H1 (cell line): ENCODE data around the gene SMYD3. TPM values are rescaled to one million over a fixed set of nuclear protein-coding genes. Genes with fewer than 3 reads are reported as not detected.

Experiments
- CTCF ChIA-PET: fragments of 300-600 bp; sonication (Branson Sonifier 250); formaldehyde crosslinking; loops from one replicate; lab custom pipeline; 2021; ENCODE audit not compliant: partially characterized antibody; lab: Charles Lee
- POLR2A ChIA-PET: fragments of 300-600 bp; sonication (Branson Sonifier 250); formaldehyde crosslinking; loops from one replicate; lab custom pipeline; 2021; ENCODE audit warnings: inconsistent platforms; ENCODE audit not compliant: partially characterized antibody; lab: Charles Lee
- DNase-seq, 2 experiments: peaks; one replicate each; pipeline versions ENCODE4 v3.0.0 to v3.0.0-alpha.2; 2010 to 2022; ENCODE audit warnings: low spot score in 2 of 2, low read depth in 1 of 2, mixed read lengths in 1 of 2
- FAIRE-seq: peaks from 2 replicates; lab custom pipeline; 2011; peaks lifted over from hg19 to GRCh38; lab: Jason Lieb, UNC
- H2AFZ ChIP-seq: 2 replicates; pipeline ENCODE4 v1.8.1; 2012; ENCODE audit warnings: low read length, inconsistent platforms
- H2AK5ac ChIP-seq: 2 replicates; pipeline ENCODE4 v1.6.1; 2013; ENCODE audit warnings: low read depth, low read length
- H2BK120ac ChIP-seq: replicated peaks from 2 replicates; pipeline ENCODE3; 2013; ENCODE audit warnings: low read depth, low read length, inconsistent platforms
- H2BK12ac ChIP-seq: 2 replicates; pipeline ENCODE4 v1.6.1; 2013; ENCODE audit warnings: low read depth, low read length
- H2BK15ac ChIP-seq: 2 replicates; pipeline ENCODE4 v1.6.1; 2013; ENCODE audit warnings: low read length
- H2BK20ac ChIP-seq: 2 replicates; pipeline ENCODE4 v1.6.1; 2013; ENCODE audit warnings: low read length
- H2BK5ac ChIP-seq: 2 replicates; pipeline ENCODE4 v1.6.1; 2013; ENCODE audit warnings: low read depth, low read length
- H3K14ac ChIP-seq: 2 replicates; pipeline ENCODE4 v1.6.1; 2013; ENCODE audit warnings: inconsistent platforms; ENCODE audit not compliant: insufficient read length
- H3K18ac ChIP-seq: 2 replicates; pipeline ENCODE4 v1.6.1; 2013; ENCODE audit warnings: low read length; ENCODE audit errors: extremely low read depth
- H3K23ac ChIP-seq: 2 replicates; pipeline ENCODE4 v1.6.1; 2013; ENCODE audit warnings: inconsistent platforms; ENCODE audit not compliant: insufficient read length
- H3K23me2 ChIP-seq: 2 replicates; pipeline ENCODE4 v1.6.1; 2013; ENCODE audit warnings: low read depth, low read length
- H3K27ac ChIP-seq: 2 replicates; pipeline ENCODE4 v1.6.1; 2011; ENCODE audit warnings: low read depth, low read length, inconsistent platforms
- H3K27me3 ChIP-seq, 4 experiments: replicated peaks in 1 of 4; 1 replicate in 1 of 4; 2 replicates in 3 of 4; pipeline versions ENCODE4 v1.6.1 to v1.8.1; 2011 to 2013; ENCODE audit warnings: low read length in 3 of 4, mild to moderate bottlenecking in 3 of 4, inconsistent platforms in 2 of 4, mixed read lengths in 2 of 4, moderate library complexity in 1 of 4; ENCODE audit not compliant: control insufficient read depth in 3 of 4, insufficient read depth in 3 of 4; ENCODE audit errors: extremely low read depth in 1 of 4
- H3K36me3 ChIP-seq, 4 experiments: 2 replicates each; pipeline versions ENCODE4 v1.6.1 to v1.8.1; 2011 to 2013; ENCODE audit warnings: mild to moderate bottlenecking in 4 of 4, low read length in 3 of 4, moderate library complexity in 2 of 4, control low read depth in 1 of 4, inconsistent platforms in 1 of 4; ENCODE audit not compliant: insufficient read depth in 4 of 4, control insufficient read depth in 2 of 4
- H3K4ac ChIP-seq: replicated peaks from 2 replicates; pipeline ENCODE3; 2013; ENCODE audit warnings: low read length, low read depth, mixed read lengths, inconsistent platforms; ENCODE audit not compliant: insufficient read length
- H3K4me1 ChIP-seq, 4 experiments: replicated peaks in 1 of 4; 1 replicate in 1 of 4; 2 replicates in 3 of 4; pipeline versions ENCODE4 v1.6.1 to v1.8.1; 2011 to 2013; ENCODE audit warnings: low read length in 3 of 4, inconsistent platforms in 2 of 4, mixed read lengths in 1 of 4; ENCODE audit not compliant: insufficient read depth in 4 of 4, control insufficient read depth in 3 of 4
- H3K4me2 ChIP-seq, 2 experiments: 2 replicates each; pipeline versions ENCODE4 v1.6.1 to v1.8.1; 2011 to 2013; ENCODE audit warnings: low read depth in 2 of 2, low read length in 2 of 2, control low read depth in 1 of 2, inconsistent platforms in 1 of 2, mild to moderate bottlenecking in 1 of 2; ENCODE audit not compliant: insufficient read depth in 1 of 2
- H3K4me3 ChIP-seq, 4 experiments: fragments of 200-600, 300-600 bp in 1 of 4; sonication (generic), shearing (Covaris generic), sonication (Bioruptor Twin) in 1 of 4; 2 replicates each; pipeline versions ENCODE4 v1.5.1 to v1.8.1; 2011 to 2016; ENCODE audit warnings: low read length in 4 of 4, low read depth in 3 of 4, control low read depth in 2 of 4, inconsistent platforms in 2 of 4, mild to moderate bottlenecking in 2 of 4, mixed read lengths in 1 of 4, moderate library complexity in 1 of 4; ENCODE audit not compliant: insufficient read depth in 2 of 4; ENCODE audit errors: extremely low read depth in 1 of 4
- H3K56ac ChIP-seq: replicated peaks from 2 replicates; pipeline ENCODE3; 2013; ENCODE audit warnings: low read depth, mild to moderate bottlenecking, mixed read lengths, low read length, inconsistent platforms; ENCODE audit not compliant: insufficient read length
- H3K79me1 ChIP-seq: 2 replicates; pipeline ENCODE4 v1.6.1; 2013; ENCODE audit warnings: low read depth, low read length, control low read depth
- H3K79me2 ChIP-seq, 2 experiments: 2 replicates each; pipeline versions ENCODE4 v1.6.1 to v1.8.1; 2012 to 2013; ENCODE audit warnings: low read length in 2 of 2, mild to moderate bottlenecking in 2 of 2, inconsistent platforms in 1 of 2; ENCODE audit not compliant: insufficient read depth in 2 of 2, control insufficient read depth in 1 of 2
- H3K9ac ChIP-seq, 4 experiments: replicated peaks in 1 of 4; 1 replicate in 1 of 4; 2 replicates in 3 of 4; pipeline versions ENCODE4 v1.6.1 to v1.8.1; 2011 to 2013; ENCODE audit warnings: low read depth in 3 of 4, low read length in 3 of 4, control low read depth in 2 of 4, mild to moderate bottlenecking in 2 of 4, moderate library complexity in 2 of 4, inconsistent platforms in 1 of 4; ENCODE audit errors: extremely low read depth in 1 of 4
- H3K9me3 ChIP-seq, 2 experiments: 2 replicates each; pipeline versions ENCODE4 v1.6.1 to v1.8.1; 2012 to 2013; ENCODE audit warnings: mild to moderate bottlenecking in 2 of 2, moderate library complexity in 2 of 2, control low read depth in 1 of 2, inconsistent platforms in 1 of 2, low read depth in 1 of 2, low read length in 1 of 2, mixed read lengths in 1 of 2; ENCODE audit not compliant: insufficient read depth in 2 of 2
- H4K20me1 ChIP-seq, 2 experiments: replicated peaks in 1 of 2; 2 replicates each; pipeline versions ENCODE3 to v1.8.1; 2011 to 2013; ENCODE audit warnings: inconsistent platforms in 2 of 2, low read length in 2 of 2, mild to moderate bottlenecking in 1 of 2; ENCODE audit not compliant: insufficient read depth in 2 of 2, control insufficient read depth in 1 of 2
- H4K5ac ChIP-seq: 2 replicates; pipeline ENCODE4 v1.6.1; 2013; ENCODE audit warnings: low read length, low read depth, mixed read lengths, inconsistent platforms; ENCODE audit not compliant: insufficient read length
- H4K8ac ChIP-seq: 2 replicates; pipeline ENCODE4 v1.8.0; 2013; ENCODE audit warnings: mild to moderate bottlenecking, moderate library complexity, low read length, inconsistent platforms; ENCODE audit not compliant: insufficient read depth; ENCODE audit errors: extremely low read depth
- H4K91ac ChIP-seq: replicated peaks from 2 replicates; pipeline ENCODE3; 2013; ENCODE audit warnings: low read length, mixed read lengths, inconsistent platforms; ENCODE audit not compliant: insufficient read length
- CREB1 ChIP-seq: IDR thresholded peaks from 2 replicates; pipeline ENCODE4 v1.6.1; 2012; ENCODE audit warnings: inconsistent platforms
- KDM5A ChIP-seq: fragments of 200-600 bp; IDR thresholded peaks from 2 replicates; pipeline ENCODE4 v1.7.1; 2012; ENCODE audit warnings: mild to moderate bottlenecking, low read length, inconsistent platforms, mixed read lengths
- NANOG ChIP-seq: IDR thresholded peaks from 2 replicates; pipeline ENCODE4 v1.6.1; 2011; ENCODE audit warnings: low read length, low read depth, mild to moderate bottlenecking, inconsistent platforms; ENCODE audit not compliant: insufficient read depth, poor library complexity, severe bottlenecking
- NRF1 ChIP-seq: IDR thresholded peaks from 2 replicates; pipeline ENCODE4 v1.6.1; 2011; ENCODE audit warnings: mild to moderate bottlenecking, low read depth, low read length, improper control_type of control experiment
- RBBP5 ChIP-seq: IDR thresholded peaks from 2 replicates; pipeline ENCODE4 v1.7.1; 2012; ENCODE audit warnings: low read depth, mild to moderate bottlenecking, inconsistent platforms, low read length, moderate library complexity, borderline replicate concordance
- SIRT6 ChIP-seq: IDR thresholded peaks from one replicate; pipeline ENCODE4 v1.7.1; 2012; ENCODE audit warnings: low read length, inconsistent platforms
- SRF ChIP-seq: IDR thresholded peaks from 2 replicates; pipeline ENCODE4 v1.6.1; 2011; ENCODE audit warnings: mild to moderate bottlenecking, low read depth, low read length, moderate library complexity
- TAF1 ChIP-seq: IDR thresholded peaks from 2 replicates; pipeline ENCODE4 v1.6.1; 2011; ENCODE audit warnings: mild to moderate bottlenecking, low read depth, low read length
- TAF7 ChIP-seq: optimal IDR thresholded peaks from 2 replicates; pipeline ENCODE3; 2011; ENCODE audit warnings: low read depth, mild to moderate bottlenecking, inconsistent platforms, low read length, moderate library complexity, borderline replicate concordance
- TBP ChIP-seq: IDR thresholded peaks from 2 replicates; pipeline ENCODE4 v1.6.1; 2011; ENCODE audit warnings: low read depth, low read length, improper control_type of control experiment
- WGBS, 2 experiments: shearing (Covaris generic) in 1 of 2; methylation state at CpG; one replicate each; pipeline versions ENCODE4 v1.1.6 to v1.1.7; 2013 to 2015; ENCODE audit warnings: low lambda C conversion rate in 2 of 2, mixed read lengths in 2 of 2, inconsistent platforms in 1 of 2, low coverage in 1 of 2, missing lambda C conversion rate in 1 of 2; ENCODE audit not compliant: insufficient replicate concordance in 2 of 2, insufficient coverage in 1 of 2, insufficient read length in 1 of 2; ENCODE audit errors: extremely low coverage in 1 of 2, missing lambda C conversion rate in 1 of 2; 5-methylcytosine and 5-hydroxymethylcytosine counted together
- polyA plus RNA-seq, 7 experiments: library from polyadenylated mRNA; depleted of rRNA in 3 of 7; stranded (reverse) in 5 of 7; unstranded in 2 of 7; fragments of >200 nt in 5 of 7; fragments of 200-250 nt in 2 of 7; gene quantifications; 1 replicate in 5 of 7; 2 replicates in 1 of 7; 4 replicates in 1 of 7; pipeline versions ENCODE4 v1.2.1 to v1.2.3, GENCODE V29; 2011 to 2013; ENCODE audit warnings: missing spikeins in 2 of 7, mixed read lengths in 2 of 7
- total RNA-seq: library from RNA; stranded (reverse); fragmentation: NEBNext Ultra II Directional; extraction: Animal tissue kit (Norgen Biotek cat#: 25700); gene quantifications from 2 replicates; pipeline ENCODE4 v1.2.1, GENCODE V29; 2021
- TF ChIP-seq, protein P1 (sequence below): IDR thresholded peaks from 2 replicates; pipeline ENCODE4 v1.6.1; 2012; ENCODE audit warnings: low read length, inconsistent platforms

SMYD3 gene
- total and polyA plus RNA-seq, 2 of the 8 experiments (the other 6 are each of a cell fraction or from before 2014, with no cell fraction given) = 17.3 to 25.4 TPM

DNA sequence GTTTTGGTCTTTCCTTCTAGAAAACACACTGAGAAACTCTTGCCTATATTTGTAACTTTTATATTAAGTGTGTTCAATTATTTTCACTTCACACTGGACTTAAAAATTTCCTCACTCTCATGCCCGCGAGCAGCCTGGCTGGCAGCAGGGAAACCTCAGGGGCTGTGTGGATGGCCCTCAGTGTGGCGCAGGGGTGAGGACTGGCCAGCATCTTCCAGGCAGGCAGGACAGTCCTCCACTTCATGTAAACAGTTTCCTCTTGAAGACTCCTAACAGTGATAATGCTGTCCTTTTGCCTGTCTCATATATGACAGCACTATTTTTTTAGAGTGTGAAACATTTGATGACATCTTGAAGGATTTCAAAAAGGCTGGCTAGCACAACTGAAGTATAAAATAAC lies 733.7 kb downstream of the SMYD3 start:
- H2BK120ac ChIP-seq = no peak overlapping the region
- H2BK20ac ChIP-seq = no peak overlapping the region
- no peak overlapping the region for H3K14ac ChIP-seq
- DNase-seq (no peak), FAIRE-seq (no peak)
- 96% methylated on average over 3 of the region's 3 CpGs; no CpG with 5 or more reads in 1 of the 2 experiments for WGBS, 2 experiments
- H3K4ac ChIP-seq = no peak overlapping the region
- no peak overlapping the region for H3K23ac ChIP-seq
- no peak overlapping the region for H2AK5ac ChIP-seq
- POLR2A ChIA-PET = no interaction called here
- H3K27ac ChIP-seq = no peak overlapping the region
- no peak overlapping the region for H2AFZ ChIP-seq
- H3K36me3 ChIP-seq = no peaks in the 10 kb centered on the region
- CTCF ChIA-PET = interaction anchor here (0.9 kb wide), 1 partner anchor 9 kb away, joined by 3 read pairs; no protein-coding TSS in a partner anchor
- H3K27me3 ChIP-seq = no peaks in the 10 kb centered on the region
- H3K18ac ChIP-seq = no peak overlapping the region
- H4K20me1 ChIP-seq = no peaks in the 10 kb centered on the region
- no peak overlapping the region for H3K9ac ChIP-seq
- no peaks in the 10 kb centered on the region for H3K79me1 ChIP-seq
- no peak overlapping the region for H2BK5ac ChIP-seq
- no peak overlapping the region for H4K91ac ChIP-seq
- H4K5ac ChIP-seq = no peak overlapping the region
- no peak overlapping the region for H3K56ac ChIP-seq
- no peak overlapping the region for H2BK15ac ChIP-seq
- H3K4me2 ChIP-seq = no peak overlapping the region
- H3K23me2 ChIP-seq = no peaks in the 10 kb centered on the region
- H3K4me3 ChIP-seq = no peak overlapping the region
- H4K8ac ChIP-seq = no peak overlapping the region
- H3K4me1 ChIP-seq = no peaks in the 10 kb centered on the region
- H2BK12ac ChIP-seq = no peak overlapping the region
- H3K9me3 ChIP-seq = no peaks in the 10 kb centered on the region
- H3K79me2 ChIP-seq = no peaks in the 10 kb centered on the region
- no peak for TF ChIP-seq NANOG
- no peak for TF ChIP-seq TAF1
- no peak for TF ChIP-seq SRF
- no peak for TF ChIP-seq TBP
- TF ChIP-seq KDM5A = no peak
- TF ChIP-seq NRF1 = no peak
- TF ChIP-seq, protein P1, sequence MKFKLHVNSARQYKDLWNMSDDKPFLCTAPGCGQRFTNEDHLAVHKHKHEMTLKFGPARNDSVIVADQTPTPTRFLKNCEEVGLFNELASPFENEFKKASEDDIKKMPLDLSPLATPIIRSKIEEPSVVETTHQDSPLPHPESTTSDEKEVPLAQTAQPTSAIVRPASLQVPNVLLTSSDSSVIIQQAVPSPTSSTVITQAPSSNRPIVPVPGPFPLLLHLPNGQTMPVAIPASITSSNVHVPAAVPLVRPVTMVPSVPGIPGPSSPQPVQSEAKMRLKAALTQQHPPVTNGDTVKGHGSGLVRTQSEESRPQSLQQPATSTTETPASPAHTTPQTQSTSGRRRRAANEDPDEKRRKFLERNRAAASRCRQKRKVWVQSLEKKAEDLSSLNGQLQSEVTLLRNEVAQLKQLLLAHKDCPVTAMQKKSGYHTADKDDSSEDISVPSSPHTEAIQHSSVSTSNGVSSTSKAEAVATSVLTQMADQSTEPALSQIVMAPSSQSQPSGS = no peak
- no peak for TF ChIP-seq TAF7
- TF ChIP-seq SIRT6 = no peak
- no peak for TF ChIP-seq CREB1
- TF ChIP-seq RBBP5 = no peak
